Skin epidermis (tissue), 12 donors: ENCODE results near the gene PECR.
"Not testable (repeated sequence)": the region's sequence is repeated elsewhere in the genome, so short reads cannot be mapped to it uniquely, and the experiment has no call there.

Source experiments
- H3K27ac ChIP-seq, 21 experiments: fragments of 200-600 bp; sonication (generic) in 11 of 21; one replicate each; pipeline ENCODE4 v1.5.0; 2020; ENCODE audit warnings: mild to moderate bottlenecking in 3 of 21, inconsistent platforms in 2 of 21, moderate library complexity in 2 of 21
- H3K4me3 ChIP-seq, 7 experiments: fragments of 200-600 bp; sonication (generic) in 2 of 7; one replicate each; pipeline ENCODE4 v1.5.0; 2020; ENCODE audit warnings: inconsistent platforms in 2 of 7, mild to moderate bottlenecking in 2 of 7, moderate library complexity in 1 of 7

The PECR gene

DNA sequence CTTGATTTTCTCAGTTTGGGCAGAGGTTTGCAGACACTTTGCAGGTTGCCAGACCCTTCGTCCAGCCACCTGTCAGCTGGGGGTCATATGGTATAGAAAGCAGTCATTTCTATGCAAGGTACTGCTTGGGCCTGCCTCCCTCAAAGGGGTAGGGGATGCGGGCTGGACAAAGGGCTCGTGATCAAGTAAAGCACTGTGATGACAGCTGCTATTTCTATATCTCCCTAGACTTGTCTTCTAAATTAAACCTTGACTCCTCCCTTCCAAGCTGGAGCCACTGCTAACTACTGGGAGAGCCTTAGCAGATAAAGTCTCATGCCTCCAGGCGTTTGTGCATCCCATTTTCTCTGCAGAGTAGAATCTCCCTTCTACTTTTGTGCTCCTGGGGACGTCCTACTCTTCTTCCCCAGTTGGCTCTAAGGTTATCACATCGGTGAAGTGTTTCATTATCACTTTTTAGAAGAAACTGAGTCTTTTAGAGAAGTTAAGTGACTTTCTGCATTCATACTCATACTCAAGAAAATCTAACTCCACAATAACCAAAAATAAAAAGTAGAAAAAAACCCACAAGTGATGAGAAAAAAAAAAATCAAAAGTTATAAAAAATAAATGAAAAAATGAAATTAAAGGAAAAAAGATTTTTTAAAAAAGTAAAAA, 26.8 kb upstream of the PECR start:
- peak overlapping the region in 18 of 21 experiments; percentile 10 to 97 (median 89) for H3K27ac ChIP-seq
- peak overlapping the region; percentile 46 to 99 (median 83) for H3K4me3 ChIP-seq

DNA sequence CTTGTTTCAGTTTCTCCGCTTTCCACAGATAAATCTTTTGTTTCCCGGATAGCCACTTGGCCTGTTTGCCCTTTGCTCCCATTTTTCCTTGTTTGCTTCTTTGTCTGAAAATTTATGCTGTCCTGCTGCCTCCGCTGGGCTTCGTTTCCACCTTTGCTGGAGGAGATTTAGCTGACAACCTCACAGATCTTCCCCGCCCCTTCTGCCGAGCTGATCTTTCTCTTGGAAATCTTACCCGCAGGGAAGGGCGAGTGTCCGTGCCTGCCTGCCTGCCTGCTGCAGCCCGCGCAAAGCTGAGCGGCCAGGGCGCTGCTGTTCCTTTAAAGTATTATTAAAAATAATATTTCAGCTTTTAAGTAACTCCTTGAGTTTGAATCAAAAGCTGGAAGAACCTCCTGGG, 26.2 kb upstream of the PECR start:
- no peak overlapping the region for H3K4me3 ChIP-seq
- H3K27ac ChIP-seq, result peak overlapping the region in 2 of 21 experiments; percentile 43

DNA sequence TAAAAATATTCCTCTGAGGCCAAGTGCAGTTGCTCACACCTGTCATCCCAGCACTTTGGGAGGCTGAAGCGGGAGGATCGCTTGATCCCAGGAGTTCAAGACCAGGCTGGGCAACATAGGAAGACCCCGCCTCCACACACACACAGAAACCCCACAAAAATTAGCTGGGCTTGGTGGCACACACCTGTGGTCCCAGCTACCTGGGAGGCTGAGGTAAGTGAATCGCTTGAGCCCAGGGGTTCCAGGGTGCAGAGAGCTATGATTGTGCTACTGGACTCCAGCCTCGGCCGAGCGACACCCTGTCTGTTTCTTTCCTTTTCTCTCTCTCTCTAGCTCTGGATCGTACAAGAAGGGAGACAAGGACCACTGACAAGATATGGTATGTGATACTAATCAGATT, 25.7 kb upstream of the PECR start:
- Histone ChIP-seq H3K4me3 (no peak overlapping the region), H3K27ac (peak overlapping the region in 2 of 21 experiments; percentile 43)

DNA sequence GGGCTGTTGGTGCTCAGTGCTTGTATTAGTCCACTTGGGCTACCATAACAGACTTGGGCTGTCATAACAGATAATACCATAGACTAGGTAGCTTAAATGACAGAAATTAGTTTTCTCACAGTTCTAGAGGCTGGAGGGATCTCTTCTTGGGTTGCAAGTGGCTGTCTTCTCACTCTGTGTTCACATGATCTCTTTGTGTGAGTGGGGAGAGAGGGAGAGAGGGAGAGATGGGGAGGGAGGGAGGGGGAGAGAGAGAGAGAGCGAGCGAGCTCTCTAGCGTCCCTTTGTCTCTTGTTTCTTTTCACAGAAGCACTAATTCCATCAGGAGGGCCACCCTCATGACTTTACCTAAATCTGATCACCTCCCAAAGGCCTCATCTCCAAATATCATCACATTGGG, 23.1 kb upstream of the PECR start:
- no peak overlapping the region for H3K27ac ChIP-seq
- H3K4me3 ChIP-seq, result no peak overlapping the region

DNA sequence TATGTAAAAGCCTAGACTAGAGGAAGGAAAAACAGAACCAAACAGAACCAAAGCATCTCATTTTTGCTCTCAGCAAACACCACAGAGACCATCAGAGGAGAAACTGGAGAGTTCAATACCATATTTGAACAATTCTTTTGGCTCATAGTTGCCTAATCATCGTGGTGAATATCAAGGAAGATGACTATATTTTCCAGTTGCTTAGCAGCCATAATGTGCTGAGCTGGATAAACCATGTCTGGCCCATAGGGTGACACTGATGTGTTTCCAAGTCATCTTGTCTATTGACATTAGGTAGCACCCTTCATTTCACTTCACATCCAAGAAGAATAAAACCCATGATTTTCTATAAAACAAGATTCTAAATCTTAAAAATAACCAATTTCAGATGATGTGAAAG, 21.6 kb upstream of the PECR start:
- Histone ChIP-seq H3K4me3 (no peak overlapping the region), H3K27ac (no peak overlapping the region)

DNA sequence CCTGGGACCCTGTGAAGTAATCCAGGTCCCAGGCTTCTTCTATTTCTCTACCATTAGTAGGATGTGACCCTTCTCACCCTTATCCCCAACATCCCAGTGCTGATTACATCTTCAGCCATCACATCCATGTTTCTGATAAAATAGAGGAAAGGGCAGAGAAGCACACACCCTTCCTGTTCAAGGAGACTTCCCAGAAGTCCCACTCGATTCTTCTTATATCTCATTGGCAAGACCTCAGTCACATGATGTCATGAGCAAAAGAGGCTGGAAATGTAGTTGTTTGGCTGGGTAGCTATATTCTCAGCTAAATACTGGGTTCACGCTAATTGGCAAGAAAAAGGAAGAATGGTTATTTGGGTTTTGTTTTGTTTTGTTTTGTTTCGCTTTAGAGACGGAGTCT, 19.5 kb upstream of the PECR start:
- H3K27ac ChIP-seq, result no peak overlapping the region
- no peak overlapping the region for H3K4me3 ChIP-seq

DNA sequence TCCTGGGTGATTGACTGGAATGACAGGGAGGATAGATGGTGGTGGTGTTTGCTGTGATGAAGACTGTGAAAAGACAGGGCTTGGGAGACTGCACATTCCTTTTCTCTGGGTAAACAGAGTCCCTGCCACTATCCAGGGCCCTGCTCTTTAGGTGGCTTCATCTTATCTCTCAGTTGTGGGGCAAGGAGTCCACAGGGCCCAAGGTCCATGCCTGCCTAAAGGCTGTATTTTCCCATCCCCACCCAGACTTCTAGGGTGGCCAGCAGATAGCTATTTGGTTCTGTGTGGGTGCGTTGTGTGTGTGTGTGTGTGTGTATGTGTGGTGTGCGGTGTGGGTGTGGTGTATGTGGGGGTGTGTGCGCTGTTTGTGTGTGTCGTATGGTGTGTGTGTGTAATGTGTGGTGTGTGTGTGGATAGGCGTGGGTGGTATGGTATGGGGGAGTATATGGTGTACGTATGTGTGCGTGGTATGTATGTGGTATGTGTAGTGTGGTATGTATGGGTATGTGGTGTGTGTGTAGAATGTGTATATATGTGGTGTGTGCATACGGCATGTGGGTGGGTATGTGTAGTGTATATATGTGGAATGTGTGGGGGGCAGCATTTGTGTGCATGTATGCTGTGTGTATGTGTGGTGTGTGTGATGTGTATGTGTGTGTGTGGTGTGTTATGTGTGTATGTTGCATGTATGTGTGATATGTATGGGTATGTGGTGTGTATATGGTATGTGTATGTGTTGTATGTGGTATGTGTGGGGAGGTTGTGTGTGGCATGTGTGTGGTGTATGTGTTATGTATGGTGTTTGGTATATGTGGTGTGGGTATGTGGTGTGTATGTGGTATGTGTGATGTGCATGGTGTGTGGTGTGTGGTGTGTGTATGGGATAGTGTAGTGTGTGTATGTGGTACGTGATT, 17.1 kb upstream of the PECR start:
- Histone ChIP-seq H3K4me3 (no peak overlapping the region), H3K27ac (no peak overlapping the region)

DNA sequence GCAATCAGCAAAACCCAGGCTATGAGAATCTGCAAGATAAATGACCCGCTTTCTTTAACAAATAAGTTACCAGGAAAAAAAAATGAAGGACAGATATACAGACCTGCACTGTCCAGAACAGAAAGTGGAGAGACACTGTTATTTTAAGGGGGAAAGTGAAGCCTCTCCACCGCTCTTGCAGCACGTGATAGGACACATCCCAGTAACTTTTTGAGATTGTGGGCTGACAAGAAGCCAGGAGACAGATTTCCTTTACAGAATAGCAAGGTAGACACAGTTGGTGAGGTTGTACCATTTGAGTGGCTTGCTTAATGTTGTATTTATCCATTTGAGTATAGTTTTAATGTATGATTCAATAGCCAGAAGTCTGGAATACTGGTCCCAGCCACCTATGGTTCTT, 13.1 kb upstream of the PECR start:
- H3K4me3 ChIP-seq, result no peak overlapping the region
- no peak overlapping the region for H3K27ac ChIP-seq

DNA sequence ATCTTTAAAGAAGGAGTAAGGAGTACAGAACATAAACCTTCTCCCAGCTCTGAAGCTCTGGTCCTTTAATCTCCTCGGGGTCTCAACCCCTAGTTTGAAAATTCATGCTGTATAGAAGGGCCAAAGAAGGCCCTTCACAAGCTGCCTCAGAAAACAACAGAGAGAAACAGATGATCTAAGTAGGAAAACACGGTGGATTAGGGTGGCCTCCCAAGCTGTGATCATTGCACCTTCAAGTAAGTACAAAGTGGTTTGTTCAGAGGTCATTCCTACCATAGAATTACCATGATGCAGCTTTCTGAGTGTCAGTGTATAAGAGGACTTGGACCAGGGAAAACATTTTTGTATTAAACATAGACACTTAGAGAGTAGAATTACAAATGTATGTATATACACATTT, 11.0 kb upstream of the PECR start:
- no peak overlapping the region for H3K4me3 ChIP-seq
- H3K27ac ChIP-seq, result no peak overlapping the region

DNA sequence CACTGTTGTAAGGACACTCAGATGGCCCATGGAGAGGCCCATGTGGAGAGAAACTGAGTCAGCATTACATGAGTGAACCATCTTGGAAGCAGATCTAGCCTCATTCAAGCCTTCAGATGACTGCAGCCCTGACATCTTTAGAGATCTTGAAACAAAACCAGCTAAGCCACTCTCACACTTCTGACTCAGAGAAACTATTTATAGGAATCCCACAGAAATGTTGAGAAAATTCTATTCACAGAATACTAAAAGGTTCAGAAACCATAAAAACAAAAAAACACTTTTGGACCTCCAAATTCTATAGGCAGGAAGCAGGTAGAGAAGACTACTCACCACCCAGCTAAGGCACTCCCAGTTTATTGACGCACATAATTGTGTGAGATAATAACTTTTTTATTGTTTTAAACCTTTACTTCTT, 8.8 kb upstream of the PECR start:
- no peak overlapping the region for H3K4me3 ChIP-seq
- H3K27ac ChIP-seq, result no peak overlapping the region

DNA sequence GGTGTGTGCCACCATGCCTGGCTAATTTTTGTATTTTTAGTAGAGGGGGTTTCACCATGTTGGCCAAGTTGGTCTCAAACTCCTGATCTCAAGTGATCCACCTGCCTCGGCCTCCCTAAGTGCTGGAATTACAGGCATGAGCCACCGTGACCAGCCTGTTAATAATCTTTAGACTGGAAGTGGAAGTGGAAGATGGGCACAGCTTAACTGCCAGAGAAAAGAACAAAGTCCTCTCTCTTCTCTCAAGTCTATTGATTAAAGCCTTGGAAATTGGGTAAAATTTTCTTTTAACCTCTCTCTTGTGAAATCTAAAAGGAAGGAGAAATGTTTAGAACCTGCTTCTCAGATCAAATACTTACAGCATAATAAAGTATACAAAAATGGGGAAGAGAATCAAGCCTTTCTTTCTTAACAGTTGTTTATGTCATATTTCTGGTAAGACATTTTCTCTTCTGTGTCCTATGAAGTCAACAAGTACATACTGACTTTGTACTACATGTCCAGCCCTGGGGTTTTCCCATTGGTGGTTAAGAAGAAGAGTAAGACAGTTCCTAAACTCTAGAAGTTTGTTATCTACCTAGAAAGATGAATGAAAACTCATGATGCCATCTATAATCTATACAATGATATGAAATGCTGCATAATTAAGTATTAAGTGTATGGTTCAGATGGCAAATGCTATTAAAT, 4.7 kb upstream of the PECR start:
- no peak overlapping the region for H3K27ac ChIP-seq
- H3K4me3 ChIP-seq, result no peak overlapping the region

DNA sequence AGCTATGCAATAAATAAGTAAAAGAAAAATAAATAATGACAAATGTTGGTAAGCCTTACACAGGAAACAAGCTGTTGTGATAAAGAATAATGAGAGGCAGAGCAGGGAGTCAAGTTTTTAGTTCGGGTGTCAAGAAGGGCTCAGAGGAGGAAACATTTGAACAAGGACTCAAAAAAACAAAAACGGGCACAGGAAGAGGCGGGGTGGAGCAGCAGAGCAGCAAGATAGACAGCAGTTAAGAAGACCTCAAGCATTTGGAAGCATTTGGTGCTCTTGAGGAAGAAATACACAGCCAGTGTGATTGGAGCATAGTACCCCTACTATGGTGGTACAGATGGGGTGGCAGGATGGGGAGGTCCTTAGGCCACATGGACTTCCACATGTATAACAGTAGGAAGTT, 2.9 kb upstream of the PECR start:
- peak overlapping the region in 8 of 21 experiments; percentile 22 to 70 (median 46) for H3K27ac ChIP-seq
- H3K4me3 ChIP-seq, result no peak overlapping the region

DNA sequence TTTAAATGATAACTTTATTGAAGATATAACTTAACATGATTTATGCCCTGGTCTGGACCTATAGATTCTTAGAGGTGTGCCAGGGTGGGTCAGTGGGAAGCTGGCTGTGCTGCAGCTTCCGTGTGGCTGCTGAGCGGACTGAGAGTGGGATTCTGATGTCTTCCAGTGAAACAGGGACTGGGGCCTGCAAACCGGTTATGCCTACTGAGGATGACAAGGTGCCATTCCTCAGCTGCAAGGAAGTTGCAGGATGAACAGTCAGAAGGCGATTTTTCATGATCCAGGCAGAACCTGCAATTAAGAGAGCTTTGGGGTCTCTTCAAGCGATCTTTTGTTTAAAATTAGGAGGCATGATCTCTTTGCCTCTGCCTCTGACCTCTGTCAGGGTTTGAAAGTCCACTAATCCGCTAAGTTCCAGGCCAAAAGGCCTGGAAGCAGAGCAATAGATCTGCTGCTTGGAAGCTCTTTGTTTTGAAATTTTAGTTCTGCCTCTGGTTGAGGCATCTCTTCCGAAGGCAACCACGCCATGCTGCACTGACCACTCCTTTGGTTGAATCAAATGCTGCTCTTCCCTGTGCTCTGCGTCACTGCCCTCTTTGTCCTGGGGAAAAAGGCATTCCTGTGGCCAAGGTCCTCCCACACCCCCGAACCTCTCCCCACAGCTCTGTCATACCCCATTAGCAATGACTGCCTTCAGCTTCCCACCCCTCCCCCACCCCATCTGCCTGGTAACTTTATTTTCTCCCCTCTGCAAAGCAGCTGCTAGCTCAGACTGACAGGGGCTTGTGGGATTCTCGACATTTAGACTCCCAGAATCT, 2.1 kb upstream of the PECR start:
- H3K27ac ChIP-seq, result peak overlapping the region in 8 of 21 experiments; percentile 1 to 70 (median 44)

DNA sequence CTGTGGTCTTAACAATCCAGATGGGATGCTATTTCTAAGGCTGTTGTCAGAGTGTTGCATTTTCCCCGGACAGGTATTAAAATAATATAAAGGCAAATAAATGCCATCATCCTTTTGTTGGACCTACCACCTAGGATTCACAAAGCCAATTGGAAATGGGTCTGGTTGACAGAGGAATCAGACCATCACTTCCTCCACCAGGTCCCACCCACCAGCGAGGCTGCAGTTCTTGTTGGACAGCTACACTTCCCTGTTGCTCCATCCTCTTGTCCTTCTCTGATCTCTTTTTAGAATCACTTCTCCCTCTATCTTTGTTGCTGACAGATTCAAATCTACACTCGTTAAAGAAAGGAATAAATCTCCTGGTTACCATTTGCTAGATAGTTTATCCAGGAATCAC, 1.2 kb upstream of the PECR start:
- Histone ChIP-seq H3K27ac (peak overlapping the region in 2 of 21 experiments; percentile 79 to 91), H3K4me3 (no peak overlapping the region)

More for the DNA sequence above, 2.1 kb upstream of the PECR start:
- no peak overlapping the region for H3K4me3 ChIP-seq

DNA sequence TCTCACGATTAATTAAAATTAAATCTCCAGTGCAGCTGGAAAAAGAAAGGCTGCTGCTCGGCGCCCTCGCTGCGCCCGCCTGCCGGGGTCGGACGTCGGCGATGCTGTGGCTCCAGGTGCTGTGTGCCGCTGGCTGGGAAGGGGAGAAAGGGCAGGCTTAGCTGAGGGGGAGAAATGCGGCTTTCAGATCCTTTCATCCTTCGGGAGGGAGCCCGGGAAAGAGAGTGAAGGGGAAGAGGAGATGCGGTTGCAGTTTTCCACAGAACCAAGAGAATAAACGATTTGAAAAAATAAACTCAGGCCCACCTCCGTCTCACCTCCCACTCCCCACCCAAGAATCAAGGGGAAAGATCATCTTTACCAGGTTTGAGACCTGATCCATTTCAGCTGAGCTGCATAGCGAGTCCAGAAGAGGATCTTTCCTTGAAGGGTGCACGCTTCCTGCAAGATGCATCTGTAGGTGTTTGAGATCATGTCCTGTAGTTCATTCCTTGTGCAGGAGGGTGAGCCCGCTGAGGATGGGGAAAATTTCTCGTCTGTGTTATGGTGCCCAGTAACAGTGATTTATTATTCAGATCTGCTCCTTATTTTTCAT, 605 bp upstream of the PECR start:
- Histone ChIP-seq H3K4me3 (peak overlapping the region; percentile 41 to 69 (median 57)), H3K27ac (peak overlapping the region in 16 of 21 experiments; percentile 19 to 91 (median 68))

DNA sequence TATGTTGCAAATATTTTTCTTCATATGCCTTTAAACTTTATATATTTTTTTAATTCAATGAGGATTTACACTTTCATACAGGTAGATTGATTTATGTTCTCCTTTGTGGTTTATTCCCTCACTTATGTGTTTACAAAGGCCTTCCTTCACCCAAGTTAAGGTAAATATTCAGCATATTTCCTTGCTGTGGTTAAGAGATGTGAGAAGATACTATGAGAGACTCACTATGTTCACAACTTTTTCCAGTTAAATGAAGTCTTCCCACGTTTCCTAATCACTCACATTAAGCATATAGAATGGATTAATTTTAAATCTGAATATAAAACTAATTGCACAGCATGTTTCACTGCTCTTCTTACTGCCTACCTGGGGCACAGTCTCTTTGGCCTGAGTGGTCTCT, 597 bp downstream of the PECR start:
- H3K27ac ChIP-seq, result peak overlapping the region in 16 of 21 experiments; percentile 14 to 91 (median 72)

DNA sequence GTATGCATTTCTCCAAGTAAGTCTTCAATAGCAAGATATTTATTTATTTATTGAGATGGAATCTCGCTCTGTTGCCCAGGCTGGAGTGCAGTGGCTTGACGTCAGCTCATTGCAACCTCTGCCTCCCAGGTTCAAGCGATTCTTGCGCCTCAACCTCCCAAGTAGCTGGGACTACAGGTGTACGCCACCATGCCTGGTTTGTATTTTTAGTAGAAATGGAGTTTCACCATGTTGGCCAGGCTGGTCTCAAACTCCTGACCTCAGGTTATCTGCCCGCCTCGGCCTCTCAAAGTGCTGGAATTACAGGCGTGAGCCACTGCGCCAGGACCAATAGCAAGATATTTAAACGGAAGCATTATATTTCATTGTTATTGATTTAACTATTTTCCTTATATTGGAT, 1.6 kb downstream of the PECR start:
- not testable (repeated sequence) for H3K4me3 ChIP-seq, H3K27ac ChIP-seq

More for the DNA sequence above, 597 bp downstream of the PECR start:
- H3K4me3 ChIP-seq, result peak overlapping the region; percentile 41 to 69 (median 57)

DNA sequence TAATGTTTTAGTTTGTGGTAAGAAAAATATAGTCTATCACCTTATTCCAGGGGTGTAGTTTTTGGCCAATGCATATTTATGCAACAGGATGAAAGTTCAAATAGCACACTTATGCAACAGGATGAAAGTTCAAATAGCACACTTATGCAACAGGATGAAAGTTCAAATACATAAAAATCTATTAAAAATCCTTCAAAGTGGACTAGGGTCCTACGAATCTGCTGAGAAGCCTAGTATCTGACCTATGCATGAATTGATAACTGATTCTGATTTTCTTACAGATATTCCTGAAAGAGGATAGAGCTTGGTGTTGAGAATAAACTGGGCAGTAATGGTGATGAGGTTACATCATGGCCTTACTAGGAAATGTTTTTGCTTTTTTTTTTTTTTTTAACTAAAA, 2.8 kb downstream of the PECR start:
- Histone ChIP-seq H3K4me3 (no peak overlapping the region), H3K27ac (no peak overlapping the region)
